Activated CD8-positive, alpha-beta memory T cell treated with anti-CD3 and anti-CD28 coated beads, Interleukin-2, amount 50 U/mL, for 1 hour (primary cell): ENCODE results near the gene RAB6C.
"Not testable (repeated sequence)": the region's sequence is repeated elsewhere in the genome, so short reads cannot be mapped to it uniquely, and the experiment has no call there.

Source experiments
- DNase-seq: peaks from one replicate; pipeline ENCODE4 v3.0.0-alpha.2; 2020; ENCODE audit errors: extremely low read depth

Gene RAB6C

DNA sequence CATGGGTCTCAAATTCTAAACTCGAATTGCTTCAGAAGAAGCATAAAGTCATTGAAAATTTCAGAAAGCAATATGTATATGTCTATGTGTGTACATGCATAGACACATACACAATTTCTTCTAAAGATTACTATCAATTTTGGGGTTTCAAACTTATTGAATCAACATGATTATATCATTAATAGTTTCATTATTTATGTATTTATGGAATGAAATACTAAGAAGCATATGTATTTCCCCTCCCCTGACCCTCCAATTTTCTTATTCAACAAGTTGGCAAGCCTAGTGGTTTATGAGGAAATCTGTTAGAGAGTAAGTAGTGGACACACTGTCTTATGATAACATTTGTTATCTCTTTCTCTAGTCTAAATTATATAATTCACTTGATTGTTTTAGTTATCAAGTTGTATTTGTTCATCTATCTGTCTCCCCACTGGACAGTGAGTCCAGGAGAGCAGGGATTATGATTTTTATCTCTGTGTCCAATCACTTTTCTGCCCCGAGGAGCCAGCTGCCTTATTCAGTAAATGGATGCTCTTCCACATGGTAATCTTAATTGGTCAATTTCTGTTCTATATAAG is 17.3 kb downstream of the RAB6C start:
- DNase-seq, result not testable (repeated sequence)

DNA sequence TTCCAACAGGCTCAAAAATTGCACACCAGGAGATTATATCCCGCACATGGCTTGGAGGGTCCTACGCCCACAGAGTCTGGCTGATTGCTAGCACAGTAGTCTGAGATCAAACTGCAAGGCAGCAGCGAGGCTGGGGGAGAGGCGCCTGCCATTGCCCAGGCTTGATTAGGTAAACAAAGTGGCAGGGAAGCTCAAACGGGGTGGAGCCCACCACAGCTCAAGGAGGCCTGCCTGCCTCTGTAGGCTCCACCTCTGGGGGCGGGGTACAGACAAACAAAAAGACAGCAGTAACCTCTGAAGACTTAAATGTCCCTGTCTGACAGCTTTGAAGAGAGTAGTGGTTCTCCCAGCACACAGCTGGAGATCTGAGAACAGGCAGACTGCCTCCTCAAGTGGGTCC is 19.3 kb downstream of the RAB6C start:
- not testable (repeated sequence) for DNase-seq

DNA sequence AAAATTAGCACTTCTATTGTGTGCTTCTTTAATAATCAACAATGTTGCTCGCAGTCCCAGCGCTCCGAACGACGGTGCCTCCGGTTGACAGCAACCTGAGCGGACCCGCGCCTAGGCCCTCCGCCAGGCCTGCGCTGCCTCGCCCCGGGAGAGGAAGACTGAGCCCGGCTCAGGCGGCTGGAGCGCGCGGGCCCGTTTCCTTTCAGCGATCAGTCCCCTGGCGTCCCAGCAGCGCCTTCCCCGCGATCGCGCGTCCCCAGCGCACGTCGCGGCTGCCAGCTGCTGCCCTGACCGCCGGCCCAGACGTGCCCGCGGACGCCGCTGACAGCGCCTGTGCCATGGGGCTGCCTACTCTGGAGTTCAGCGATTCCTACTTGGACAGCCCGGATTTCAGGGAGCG is 26.4 kb downstream of the RAB6C start:
- not testable (repeated sequence) for DNase-seq

DNA sequence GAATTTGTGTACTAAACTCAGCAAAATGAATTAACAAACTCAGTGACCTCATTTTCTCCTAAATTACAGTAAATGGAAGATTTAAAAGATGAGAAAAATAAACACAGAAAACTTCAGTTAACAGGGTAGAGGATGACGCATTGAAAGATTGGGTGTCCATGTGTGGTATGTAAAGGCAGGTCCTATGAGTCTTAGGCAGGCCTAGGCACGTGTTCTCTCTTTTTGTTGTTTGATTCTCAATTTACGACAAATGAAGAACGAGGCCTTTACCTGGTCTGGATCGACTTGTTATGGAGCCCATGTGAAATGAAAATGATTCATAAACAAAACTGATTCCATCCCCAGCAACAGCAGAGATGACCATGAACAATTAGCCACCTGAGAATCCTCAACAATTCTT is 37.2 kb downstream of the RAB6C start:
- not testable (repeated sequence) for DNase-seq

DNA sequence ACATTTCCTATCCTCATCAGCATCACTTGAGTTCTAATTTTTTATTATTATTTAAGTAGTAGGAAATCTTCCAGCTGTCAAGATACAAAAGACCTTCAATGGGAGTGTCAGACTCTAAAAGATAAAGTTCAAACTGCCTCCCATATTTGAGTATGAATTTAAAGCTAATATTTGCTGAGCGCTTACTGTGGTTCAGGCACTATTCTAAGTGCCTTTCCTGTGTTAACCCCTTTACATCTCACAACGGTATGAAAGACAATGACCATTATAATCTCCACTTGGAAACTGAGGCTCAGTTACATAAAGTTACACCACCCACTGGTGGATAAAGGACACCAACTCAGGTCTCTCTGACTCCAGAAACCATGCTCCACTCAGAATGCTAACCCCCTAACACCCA is 39.9 kb downstream of the RAB6C start:
- no peak for DNase-seq

DNA sequence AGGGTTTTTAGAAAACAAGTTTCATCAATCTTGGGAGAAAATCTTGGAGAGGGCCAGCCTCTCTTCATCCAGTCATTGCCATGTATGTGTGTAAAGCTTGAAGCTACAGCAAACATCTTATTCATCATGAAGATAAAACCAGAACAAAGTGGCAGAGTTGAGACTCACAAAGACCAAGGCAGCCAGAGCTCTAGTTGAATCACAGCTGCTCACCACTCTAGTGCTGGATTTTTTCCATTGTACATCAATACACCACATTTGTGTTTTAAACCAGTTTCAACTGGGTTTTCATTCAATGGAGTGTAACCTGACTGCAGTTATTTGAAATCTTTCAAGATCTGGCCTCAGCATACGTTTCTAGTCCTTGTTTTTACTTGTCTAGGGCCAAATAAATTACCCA is 40.6 kb downstream of the RAB6C start:
- DNase-seq, result not testable (repeated sequence)

DNA sequence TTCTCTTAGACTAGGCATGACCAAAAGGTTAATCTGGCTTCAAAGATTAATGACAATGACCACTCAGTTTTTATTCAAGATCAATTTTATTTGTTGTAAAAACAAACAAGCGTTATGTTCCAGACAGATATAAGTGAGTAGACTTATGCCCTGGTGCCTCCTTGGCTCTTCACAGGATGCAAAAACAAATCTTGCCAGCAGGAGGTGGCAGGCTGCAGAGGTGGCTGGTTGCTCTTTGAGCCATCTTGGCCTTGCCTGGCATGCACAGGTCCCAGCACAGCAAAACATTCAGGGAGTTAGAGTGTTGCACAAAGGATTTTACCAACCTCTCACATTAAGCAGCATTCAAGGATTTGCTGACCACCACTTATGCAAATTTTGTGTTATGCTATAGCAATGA is 46.5 kb downstream of the RAB6C start:
- not testable (repeated sequence) for DNase-seq
